Measurements from ENCODE around the gene RNF217. TPM values are rescaled to one million over a fixed set of nuclear protein-coding genes. Genes with fewer than 3 reads are reported as not detected.

The RNF217 gene
- total RNA-seq, 3 donors from 2014 or later (not counting 1 experiment from before 2014, with no cell fraction given) = 3.3 to 9.5 (median 4.4) TPM

- 37% methylated on average over 2 of the region's 2 CpGs for WGBS (ENCODE audit: insufficient coverage)
- Histone ChIP-seq H3K27me3 (ENCODE audit: control insufficient read depth, insufficient read depth, low read length) (no peaks in the 10 kb centered on the region), H3K36me3 (ENCODE audit: control insufficient read depth, insufficient read depth, low read length) (no peaks in the 10 kb centered on the region), H3K4me1 (ENCODE audit: control insufficient read depth, insufficient read depth, low read length) (no peaks in the 10 kb centered on the region), H3K4me3 (ENCODE audit: low read length) (no peak overlapping the region), H3K9me3 (ENCODE audit: control insufficient read depth, insufficient read depth, low read length) (no peaks in the 10 kb centered on the region), H3K27ac (ENCODE audit: low read length) (no peak overlapping the region)
- Mint-ChIP-seq H3K27me3 (ENCODE audit: low read depth in 2 of 2) (no peaks in the 10 kb centered on the region), H3K4me3 (no peak overlapping the region), H3K27ac (no peak overlapping the region), H3K9me3 (no peaks in the 10 kb centered on the region), H3K4me1 (no peaks in the 10 kb centered on the region), H3K36me3 (no peaks in the 10 kb centered on the region)
- TF ChIP-seq CTCF (IDR thresholded peaks at IDR 0.05) = no peak
- ATAC-seq (no peak), DNase-seq (no peak)
- intact Hi-C loops (cut with micrococcal nuclease) = no loop called here
These were observed 37.0 kb downstream of the RNF217 start for GRCh38 chr6:124999105-124999764.

GRCh38 chr6:125001684-125002405 lies 39.6 kb downstream of the RNF217 start:
- no peak overlapping the region for H3K27ac Mint-ChIP-seq
- TF ChIP-seq CTCF (IDR thresholded peaks at IDR 0.05) = no peak
- Histone ChIP-seq H3K4me1 (ENCODE audit: control insufficient read depth, insufficient read depth, low read length) (no peaks in the 10 kb centered on the region), H3K27ac (ENCODE audit: low read length) (no peak overlapping the region), H3K9me3 (ENCODE audit: control insufficient read depth, insufficient read depth, low read length) (no peaks in the 10 kb centered on the region), H3K36me3 (ENCODE audit: control insufficient read depth, insufficient read depth, low read length) (no peaks in the 10 kb centered on the region), H3K4me3 (ENCODE audit: low read length) (no peak overlapping the region), H3K27me3 (ENCODE audit: control insufficient read depth, insufficient read depth, low read length) (no peaks in the 10 kb centered on the region)
- intact Hi-C loops (cut with micrococcal nuclease) = no loop called here
- ATAC-seq (no peak), DNase-seq (no peak)
- no peaks in the 10 kb centered on the region for H3K4me1 Mint-ChIP-seq
- no peaks in the 10 kb centered on the region for H3K27me3 Mint-ChIP-seq (ENCODE audit: low read depth in 2 of 2)
- no peaks in the 10 kb centered on the region for H3K36me3 Mint-ChIP-seq
- no peak overlapping the region for H3K4me3 Mint-ChIP-seq
- no peaks in the 10 kb centered on the region for H3K9me3 Mint-ChIP-seq
- WGBS (ENCODE audit: insufficient coverage) = 77% methylated on average over 3 of the region's 4 CpGs

GRCh38 chr6:125002406-125002741 lies 40.1 kb downstream of the RNF217 start:
- WGBS (ENCODE audit: insufficient coverage) = 76% methylated on average over 8 of the region's 8 CpGs
- H3K9me3 Mint-ChIP-seq = peaks cover 0 to under 1% of the 10 kb centered on the region in 2 donors
- no peaks in the 10 kb centered on the region for H3K27me3 Mint-ChIP-seq (ENCODE audit: low read depth in 2 of 2)
- H3K9me3 ChIP-seq (ENCODE audit: control insufficient read depth, insufficient read depth, low read length) = no peaks in the 10 kb centered on the region
- H3K27ac Mint-ChIP-seq = no peak overlapping the region
- ATAC-seq = no peak
- no peaks in the 10 kb centered on the region for H3K36me3 ChIP-seq (ENCODE audit: control insufficient read depth, insufficient read depth, low read length)
- H3K27ac ChIP-seq (ENCODE audit: low read length) = no peak overlapping the region
- intact Hi-C loops (cut with micrococcal nuclease) = no loop called here
- no peak for DNase-seq
- no peaks in the 10 kb centered on the region for H3K27me3 ChIP-seq (ENCODE audit: control insufficient read depth, insufficient read depth, low read length)
- no peaks in the 10 kb centered on the region for H3K4me1 ChIP-seq (ENCODE audit: control insufficient read depth, insufficient read depth, low read length)
- no peak overlapping the region for H3K4me3 Mint-ChIP-seq
- H3K36me3 Mint-ChIP-seq = no peaks in the 10 kb centered on the region
- no peaks in the 10 kb centered on the region for H3K4me1 Mint-ChIP-seq
- H3K4me3 ChIP-seq (ENCODE audit: low read length) = no peak overlapping the region
- no peak for TF ChIP-seq CTCF (IDR thresholded peaks at IDR 0.05)
